ENCODE results near the gene GOLGA2. TPM values are rescaled to one million over a fixed set of nuclear protein-coding genes. Genes with fewer than 3 reads are reported as not detected.

GOLGA2 gene
- polyA plus RNA-seq (2012; rRNA removed), result 103 and 120 TPM in 2 replicates
- polyA plus RNA-seq (2012; cell fraction: cytosol; rRNA removed), result 84.7 and 98.3 TPM in 2 replicates
- 156 and 170 TPM in 2 replicates for polyA plus RNA-seq (2012; cell fraction: nucleus; rRNA removed)

- Histone ChIP-seq H3K4me3 (ENCODE audit: low read depth in 2 of 2, low read length in 1 of 2) (peak within 1 kb of the TSS; percentile 85 to 90), H3K4me1 (ENCODE audit: control insufficient read depth in 1 of 2, insufficient read depth in 2 of 2, low read depth in 1 of 2, low read length in 1 of 2) (peaks cover 0 to 15% of the 10 kb centered on the region in 2 experiments; a peak in 1 of 4 replicates), H4K20me1 (ENCODE audit: insufficient read depth) (peaks cover 19% of the 10 kb centered on the region; the same call in 1 of the 2 replicates), H3K4me2 (peak within 1 kb of the TSS; percentile 97), H3F3A (replicated peaks; ENCODE audit: insufficient read depth) (no peaks in the 10 kb centered on the region), H3K27me3 (ENCODE audit: insufficient read depth) (no peaks in the 10 kb centered on the region), H3K9ac (peak within 1 kb of the TSS; percentile 98), H3K9me3 (no peaks in the 10 kb centered on the region), H2AFZ (ENCODE audit: low read depth) (peak within 1 kb of the TSS; percentile 91), H3K9me2 (no peaks in the 10 kb centered on the region), H3K79me2 (ENCODE audit: insufficient read depth) (peaks cover 61% of the 10 kb centered on the region), H3K36me3 (replicated peaks in 1 of 2; ENCODE audit: control insufficient read depth in 1 of 2, insufficient read depth in 2 of 2, low read length in 1 of 2) (peaks cover 26 to 36% of the 10 kb centered on the region in 2 experiments), H3K27ac (ENCODE audit: low read depth in 2 of 2, low read length in 1 of 2) (peak within 1 kb of the TSS; percentile 75 to 91)
- DNase-seq, result peak; percentile 86
- 1% methylated on average over 17 of the region's 57 CpGs for WGBS (ENCODE audit: low lambda C conversion rate)
- POLR2A ChIA-PET, result interaction anchor here (0.5 to 1.0 kb wide), 5 partner anchors 9 to 85 kb away, joined by 3 to 4 read pairs (median 3); no protein-coding TSS in a partner anchor
- TF ChIP-seq TAF1 (IDR thresholded peaks at IDR 0.05; ENCODE audit: borderline replicate concordance, low read depth, low read length) (no peak), MXI1 (IDR thresholded peaks at IDR 0.05; ENCODE audit: low read depth, low read length) (0 out of 2 replicates have a peak, but pooled peaks have one; percentile 53), USF2 (IDR thresholded peaks at IDR 0.05; ENCODE audit: borderline replicate concordance, low read depth, low read length) (no peak), RFX5 (IDR thresholded peaks at IDR 0.05; ENCODE audit: low read length) (no peak), CTCF (IDR thresholded peaks at IDR 0.05) (no peak), JUND (IDR thresholded peaks at IDR 0.05) (no peak), EZH2phosphoT487 (IDR thresholded peaks at IDR 0.05; ENCODE audit: borderline replicate concordance, low read depth) (no peak), TEAD4 (IDR thresholded peaks at IDR 0.05; ENCODE audit: borderline replicate concordance, insufficient read depth) (no peak), RCOR1 (IDR thresholded peaks at IDR 0.05; ENCODE audit: low read length) (no peak), RAD21 (IDR thresholded peaks at IDR 0.05; ENCODE audit: low read length) (no peak), CHD2 (IDR thresholded peaks at IDR 0.05; ENCODE audit: low read length, partially characterized antibody) (peak; percentile 55), PBX3 (IDR thresholded peaks at IDR 0.05) (no peak), GATA2 (CRISPR knock-in tag; IDR thresholded peaks at IDR 0.05) (no peak), TCF12 (IDR thresholded peaks at IDR 0.05) (no peak), ELF1 (IDR thresholded peaks at IDR 0.05) (no peak), EP300 (IDR thresholded peaks at IDR 0.05; ENCODE audit: borderline replicate concordance in 1 of 2, low read depth in 1 of 2, low read length in 1 of 2) (no peak), YY1 (IDR thresholded peaks at IDR 0.05; ENCODE audit: low read depth) (no peak), USF1 (IDR thresholded peaks at IDR 0.05; ENCODE audit: borderline replicate concordance, low read depth) (no peak), FOXJ3 (CRISPR knock-in tag; IDR thresholded peaks at IDR 0.05) (no peak), SIN3A (IDR thresholded peaks at IDR 0.05; ENCODE audit: borderline replicate concordance, low read depth, low read length) (peak; percentile 45; the same call in 1 of the 2 replicates), MAX (IDR thresholded peaks at IDR 0.05; ENCODE audit: low read depth) (no peak)
- CTCF ChIA-PET, result interaction anchor here (0.8 to 1.0 kb wide), 2 partner anchors 20 to 82 kb away, joined by 3 to 4 read pairs; no protein-coding TSS in a partner anchor
Observed at GRCh38 chr9:128275198-128276007, at the start of gene GOLGA2. TSS of gene GOLGA2 (minus strand) at chr9:128276007. CDS start at chr9:128275976, 31 bp downstream.
